HG03521 (cell line): Measurements from ENCODE around the gene ADGRL3.
"Not testable (repeated sequence)": the region's sequence is repeated elsewhere in the genome, so short reads cannot be mapped to it uniquely, and the experiment has no call there.

Source experiments
- ATAC-seq: cut with Tn5 transposase; IDR thresholded peaks from one replicate; pipeline ENCODE4 v1.9.1; 2021; ENCODE audit warnings: mild to moderate bottlenecking, moderate library complexity; ENCODE audit not compliant: unreplicated experiment

ADGRL3 gene

DNA sequence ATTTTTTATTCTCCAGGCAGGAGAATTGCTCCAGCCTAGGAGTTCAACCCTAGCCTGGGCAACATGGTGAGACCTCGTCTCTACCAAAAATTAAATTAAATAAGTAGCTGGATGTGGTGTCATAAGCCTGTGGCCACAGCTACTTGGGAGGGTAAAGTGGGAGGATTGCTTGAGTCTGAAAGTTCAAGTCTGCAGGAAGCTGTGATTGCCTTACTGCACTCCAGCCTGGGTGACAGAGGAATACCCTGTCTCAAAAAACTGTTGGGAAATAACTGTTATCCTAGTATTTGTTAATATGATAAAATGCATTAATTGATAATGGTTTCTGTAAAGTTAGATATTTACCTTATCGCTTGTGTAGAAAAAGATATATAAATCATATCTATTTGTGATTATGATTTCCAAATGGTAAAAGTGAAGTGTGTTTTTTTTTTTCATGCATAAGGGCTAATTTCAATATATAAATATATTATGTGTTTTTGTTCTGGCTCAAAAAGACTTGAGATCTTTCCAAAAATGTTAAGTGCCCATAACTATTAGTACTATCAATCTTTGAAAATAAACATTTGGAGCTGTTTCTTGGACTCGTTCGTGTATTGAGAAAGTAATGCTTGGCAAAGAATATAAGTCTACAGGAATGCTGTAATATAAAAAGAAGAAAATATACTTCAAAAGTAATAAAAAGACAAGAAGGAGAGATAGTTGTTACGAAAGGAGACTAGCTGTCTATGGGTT lies 396.6 kb downstream of the ADGRL3 start:
- no peak for ATAC-seq

DNA sequence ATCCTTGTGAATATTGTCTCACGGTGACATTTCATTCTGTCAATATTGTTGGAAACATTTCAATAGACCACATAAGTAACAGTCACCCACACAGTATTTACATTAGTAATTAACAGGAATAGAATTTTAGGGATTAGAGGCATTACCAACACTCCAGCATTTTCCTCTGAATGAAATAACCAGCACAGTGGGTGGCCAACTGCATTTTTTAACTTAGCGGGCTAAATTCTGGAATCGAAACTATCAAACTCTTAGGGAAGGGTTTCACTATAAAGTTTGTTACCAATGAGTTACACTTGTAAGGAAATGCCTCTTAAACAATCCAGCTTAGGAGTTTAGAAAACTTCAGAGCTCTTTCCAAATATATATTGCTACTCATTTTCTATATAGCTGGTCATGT lies 403.0 kb downstream of the ADGRL3 start:
- no peak for ATAC-seq

GRCh38 chr4:61604054-61604453 lies 403.9 kb downstream of the ADGRL3 start:
- ATAC-seq: no peak

GRCh38 chr4:61605984-61606383 lies 405.9 kb downstream of the ADGRL3 start:
- no peak for ATAC-seq

GRCh38 chr4:61614231-61614630 lies 414.1 kb downstream of the ADGRL3 start:
- ATAC-seq: no peak

DNA sequence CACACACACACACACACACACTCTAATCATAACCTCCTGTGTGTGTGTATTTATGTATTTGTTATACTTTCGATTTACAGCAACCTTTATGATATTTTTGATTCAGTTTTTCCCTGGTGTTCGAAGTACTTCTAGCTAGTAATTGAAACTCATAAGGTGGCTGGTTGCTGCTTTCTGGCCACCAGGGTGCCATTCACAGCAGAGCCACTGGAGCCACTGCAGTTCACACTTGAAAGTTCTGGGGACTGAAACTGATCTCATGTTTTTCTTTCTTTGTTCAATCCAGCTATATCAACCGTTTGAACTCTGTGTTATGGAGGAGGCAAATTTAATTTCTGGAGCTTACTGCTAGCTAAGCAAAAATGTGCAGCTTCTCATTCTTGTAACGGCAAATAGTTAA lies 419.4 kb downstream of the ADGRL3 start:
- no peak for ATAC-seq

- ATAC-seq: no peak
Observed at GRCh38 chr4:61628282-61628681, 428.2 kb downstream of the ADGRL3 start.

- ATAC-seq: no peak
Observed at GRCh38 chr4:61628727-61629126, 428.6 kb downstream of the ADGRL3 start.

DNA sequence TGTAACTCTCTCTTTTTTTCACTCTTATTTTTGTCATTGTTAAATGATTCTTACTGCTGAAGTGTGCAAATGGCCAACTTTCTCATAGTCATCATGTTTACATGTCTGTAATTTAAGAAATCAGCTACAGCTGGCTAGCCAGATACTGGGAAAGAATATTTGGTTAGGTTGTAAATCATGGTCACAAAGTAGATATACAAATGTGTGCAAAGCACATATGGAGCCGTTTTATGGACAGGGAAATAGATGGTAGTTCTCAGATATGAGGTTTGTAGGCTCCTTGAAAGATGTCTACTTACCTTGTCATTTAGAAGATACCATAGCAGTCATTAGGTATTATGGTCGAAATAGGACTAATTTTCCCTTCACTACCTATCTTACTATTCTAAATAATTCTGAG lies 430.4 kb downstream of the ADGRL3 start:
- ATAC-seq: no peak

DNA sequence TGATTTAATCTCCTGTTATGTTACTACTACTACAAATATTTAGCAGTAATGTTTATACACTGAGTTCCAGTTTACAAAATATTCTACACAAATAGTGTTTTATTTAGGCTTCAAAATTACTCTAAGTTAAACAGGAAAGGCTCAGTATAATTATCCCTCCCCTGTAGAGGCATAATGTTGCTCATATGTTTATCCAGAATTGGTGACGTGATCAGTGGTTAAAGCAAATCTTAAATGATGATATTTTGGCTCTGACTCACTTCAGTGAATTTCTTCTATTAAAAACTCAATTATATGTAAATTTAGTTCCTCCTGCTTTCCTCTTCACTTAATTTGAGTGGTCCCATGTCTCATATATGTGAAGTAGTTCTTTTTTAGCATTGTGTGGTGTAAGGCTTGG lies 438.5 kb downstream of the ADGRL3 start:
- ATAC-seq: no peak

- ATAC-seq: not testable (repeated sequence)
Observed at GRCh38 chr4:61646746-61647350, 446.7 kb downstream of the ADGRL3 start.

GRCh38 chr4:61648264-61648663 lies 448.1 kb downstream of the ADGRL3 start:
- ATAC-seq: no peak

DNA sequence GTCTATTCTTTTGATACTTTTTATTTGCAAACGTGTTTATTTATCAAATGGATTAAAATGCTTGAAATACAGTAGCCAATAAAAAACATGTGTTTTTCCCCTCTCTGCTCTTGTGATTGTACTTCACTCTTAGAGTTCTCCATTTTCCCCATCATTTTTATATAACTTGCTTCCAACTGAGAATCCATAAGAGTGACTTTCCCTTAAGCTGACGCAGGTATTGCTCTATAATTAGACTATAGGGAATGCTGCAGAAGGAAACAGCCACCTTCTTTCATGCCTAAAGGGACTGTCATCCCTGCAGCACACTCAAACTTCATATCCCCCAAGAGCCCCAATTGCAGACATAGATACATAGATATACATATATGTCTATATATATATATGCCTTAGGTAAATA lies 456.9 kb downstream of the ADGRL3 start:
- ATAC-seq: no peak

- no peak for ATAC-seq
Observed at GRCh38 chr4:61661960-61662359, 461.8 kb downstream of the ADGRL3 start.

- no peak for ATAC-seq
Observed at GRCh38 chr4:61662362-61662761, 462.2 kb downstream of the ADGRL3 start.

- no peak for ATAC-seq
Observed at GRCh38 chr4:61663310-61663709, 463.2 kb downstream of the ADGRL3 start.

GRCh38 chr4:61665649-61666048 lies 465.5 kb downstream of the ADGRL3 start:
- ATAC-seq: no peak

- no peak for ATAC-seq
Observed at GRCh38 chr4:61666244-61666643, 466.1 kb downstream of the ADGRL3 start.

DNA sequence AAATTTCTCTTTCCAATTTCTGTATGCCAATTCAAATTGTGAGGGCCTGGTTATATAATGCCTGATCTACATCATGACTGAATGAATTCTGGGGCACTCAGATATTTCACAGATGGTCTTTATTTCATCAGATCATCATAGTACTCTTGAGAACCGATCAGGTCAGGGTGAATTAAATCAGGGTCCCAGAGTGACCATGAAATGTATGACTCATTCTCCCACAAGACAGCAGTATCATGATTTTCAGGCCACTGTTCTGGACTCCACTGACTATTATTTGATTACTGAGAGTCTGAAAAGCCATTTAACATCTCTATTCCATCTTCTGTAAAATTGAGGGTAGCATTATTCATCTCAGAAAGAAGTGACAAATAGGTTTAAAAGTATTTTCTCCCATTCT lies 471.5 kb downstream of the ADGRL3 start:
- ATAC-seq: no peak

GRCh38 chr4:61675464-61675863 lies 475.3 kb downstream of the ADGRL3 start:
- no peak for ATAC-seq

- no peak for ATAC-seq
Observed at GRCh38 chr4:61678297-61678696, 478.2 kb downstream of the ADGRL3 start.

- ATAC-seq: no peak
Observed at GRCh38 chr4:61693520-61693919, 493.4 kb downstream of the ADGRL3 start.
